Endothelial cell of umbilical vein (primary cell): ENCODE measurements around the gene B3GNT3. TPM values are rescaled to one million over a fixed set of nuclear protein-coding genes. Genes with fewer than 3 reads are reported as not detected.

Experiments used
- BruUV-seq: library from RNA; stranded (reverse); fragments of 400-500 nt; replicated peaks from 2 replicates; lab custom pipeline; 2021; lab: Mats Ljungman, UMichigan
- CTCF ChIA-PET: fragments of 300-600, 350-600 bp; sonication (Branson Sonifier 250); formaldehyde crosslinking; loops from one replicate; lab custom pipeline; 2021; ENCODE audit warnings: antibody characterized with exemption, inconsistent platforms; lab: Charles Lee
- POLR2A ChIA-PET: fragments of 300-600, 350-600 bp; sonication (Branson Sonifier 250); formaldehyde crosslinking; loops from one replicate; lab custom pipeline; 2021; ENCODE audit warnings: antibody characterized with exemption, inconsistent platforms; lab: Charles Lee
- DNase-seq: peaks from one replicate; pipeline ENCODE4 v3.0.0-alpha.2; 2011; ENCODE audit warnings: low read depth, low spot score
- FAIRE-seq: peaks from 2 replicates; lab custom pipeline; 2011; peaks lifted over from hg19 to GRCh38; lab: Jason Lieb, UNC
- H2AFZ ChIP-seq: 2 replicates; pipeline ENCODE4 v1.6.0; 2012; ENCODE audit warnings: low read depth, low read length, control low read depth, inconsistent platforms
- H3K27ac ChIP-seq: 2 replicates; pipeline ENCODE4 v1.5.1; 2011; ENCODE audit warnings: low read depth, mild to moderate bottlenecking, control low read depth, low read length, moderate library complexity; ENCODE audit not compliant: insufficient read depth
- H3K27me3 ChIP-seq, 2 experiments: 2 replicates each; pipeline versions ENCODE4 v1.6.0 to v1.6.1; 2011; ENCODE audit warnings: low read length in 2 of 2, mixed read lengths in 1 of 2; ENCODE audit not compliant: control insufficient read depth in 2 of 2, insufficient read depth in 2 of 2
- H3K36me3 ChIP-seq, 2 experiments: 2 replicates in 1 of 2; 3 replicates in 1 of 2; pipeline ENCODE4 v1.5.1; 2011; ENCODE audit warnings: low read length in 2 of 2, mild to moderate bottlenecking in 1 of 2, moderate library complexity in 1 of 2; ENCODE audit not compliant: control insufficient read depth in 2 of 2, insufficient read depth in 2 of 2; ENCODE audit errors: extremely low read depth in 1 of 2
- H3K4me1 ChIP-seq: 3 replicates; pipeline ENCODE4 v1.5.1; 2011; ENCODE audit warnings: mild to moderate bottlenecking, low read length; ENCODE audit not compliant: control insufficient read depth, insufficient read depth; ENCODE audit errors: extremely low read depth
- H3K4me2 ChIP-seq: 2 replicates; pipeline ENCODE4 v1.6.1; 2011; ENCODE audit warnings: low read length, control low read depth, mixed read lengths; ENCODE audit not compliant: insufficient read depth
- H3K4me3 ChIP-seq, 3 experiments: fragments of 200-600 bp in 1 of 3; sonication (generic), shearing (Covaris generic) in 1 of 3; replicated peaks in 1 of 3; 2 replicates each; pipeline ENCODE4 v1.5.1; 2011 to 2016; ENCODE audit warnings: control low read depth in 3 of 3, low read length in 3 of 3, mild to moderate bottlenecking in 2 of 3, inconsistent platforms in 1 of 3, low read depth in 1 of 3, moderate library complexity in 1 of 3; ENCODE audit not compliant: insufficient read depth in 1 of 3
- H3K79me2 ChIP-seq: 2 replicates; pipeline ENCODE4 v1.6.0; 2012; ENCODE audit warnings: low read length, inconsistent platforms; ENCODE audit not compliant: control insufficient read depth, insufficient read depth
- H3K9ac ChIP-seq: replicated peaks from 2 replicates; pipeline ENCODE3; 2011; ENCODE audit warnings: low read length, control low read depth; ENCODE audit not compliant: insufficient read depth; ENCODE audit errors: extremely low read depth
- H3K9me1 ChIP-seq: replicated peaks from 3 replicates; pipeline ENCODE4 v1.6.0; 2011; ENCODE audit warnings: mild to moderate bottlenecking, low read length; ENCODE audit not compliant: control insufficient read depth, insufficient read depth; ENCODE audit errors: extremely low read depth
- H3K9me3 ChIP-seq: replicated peaks from 2 replicates; pipeline ENCODE4 v1.5.1; 2012; ENCODE audit warnings: low read length, inconsistent platforms; ENCODE audit not compliant: control insufficient read depth, insufficient read depth
- H4K20me1 ChIP-seq: replicated peaks from 2 replicates; pipeline ENCODE3; 2011; ENCODE audit warnings: mild to moderate bottlenecking, low read length; ENCODE audit not compliant: control insufficient read depth, insufficient read depth; ENCODE audit errors: extremely low read depth
- EZH2 ChIP-seq: IDR thresholded peaks from 2 replicates; pipeline ENCODE4 v1.6.1; 2012; ENCODE audit warnings: borderline replicate concordance, low read depth, mild to moderate bottlenecking, moderate library complexity, low read length, inconsistent platforms; ENCODE audit not compliant: severe bottlenecking
- FOS ChIP-seq: IDR thresholded peaks from 2 replicates; pipeline ENCODE4 v1.6.1; 2011; ENCODE audit warnings: mild to moderate bottlenecking, low read length, moderate library complexity, borderline replicate concordance; ENCODE audit not compliant: insufficient read depth
- GATA2 ChIP-seq: IDR thresholded peaks from 2 replicates; pipeline ENCODE4 v1.7.0; 2011; ENCODE audit warnings: low read depth, mild to moderate bottlenecking, moderate library complexity, mixed read lengths, low read length; ENCODE audit not compliant: insufficient read length, insufficient read depth
- JUN ChIP-seq: IDR thresholded peaks from 2 replicates; pipeline ENCODE4 v1.6.1; 2011; ENCODE audit warnings: borderline replicate concordance, low read depth; ENCODE audit not compliant: insufficient read length, insufficient read depth
- MYC ChIP-seq: IDR thresholded peaks from one replicate; pipeline ENCODE4 v1.6.1; 2011; ENCODE audit warnings: mild to moderate bottlenecking, low read depth, low read length
- POLR2A ChIP-seq: IDR thresholded peaks from 2 replicates; pipeline ENCODE4 v1.6.1; 2012; ENCODE audit warnings: low read depth, mild to moderate bottlenecking, control low read depth, low read length
- POLR2AphosphoS5 ChIP-seq: IDR thresholded peaks from 2 replicates; pipeline ENCODE4 v1.6.1; 2012; ENCODE audit warnings: low read depth, mild to moderate bottlenecking, control low read depth, low read length, moderate library complexity; ENCODE audit not compliant: insufficient read depth
- dilution Hi-C: fragments of 300-500 bp; cut with MboI; formaldehyde crosslinking; loops from one replicate; pipeline ENCODE4 v1.15.0; 2019; ENCODE audit warnings: low sequenced_read_pairs; ENCODE audit not compliant: extremely low pct_ligation_motif_present
- intact Hi-C: fragments of 100-400 bp; cut with micrococcal nuclease; formaldehyde crosslinking; loops from one replicate; pipeline ENCODE4 v1.10.0; 2022
- polyA plus RNA-seq, 4 experiments: library from polyadenylated mRNA; depleted of rRNA in 3 of 4; stranded (reverse) in 3 of 4; unstranded in 1 of 4; fragments of >200 nt; gene quantifications; 2 replicates each; pipeline versions ENCODE4 v1.2.1 to v1.2.3, GENCODE V29; 2011 to 2012; ENCODE audit warnings: missing spikeins in 1 of 4
- total RNA-seq: library from RNA; stranded (reverse); gene quantifications from 2 replicates; pipeline ENCODE4 v1.2.3, GENCODE V29; 2021
- TF ChIP-seq, protein P1 (sequence below): IDR thresholded peaks from 2 replicates; pipeline ENCODE4 v1.6.1; 2011; ENCODE audit not compliant: insufficient read depth, insufficient read length
- TF ChIP-seq, protein P2 (sequence below), 2 donors: IDR thresholded peaks; 1 replicate in 1 of 2; 2 replicates in 1 of 2; pipeline ENCODE4 v1.5.1; 2011; ENCODE audit warnings: low read length in 2 of 2, mild to moderate bottlenecking in 2 of 2, moderate library complexity in 2 of 2, control low read depth in 1 of 2, inconsistent platforms in 1 of 2, low read depth in 1 of 2; ENCODE audit not compliant: insufficient read depth in 1 of 2; ENCODE audit errors: extremely low read depth in 1 of 2

The B3GNT3 gene
- total and polyA plus RNA-seq, 2 donors (not counting 3 experiments of a cell fraction or from before 2014, with no cell fraction given): 0.10 TPM; not detected in 1

DNA sequence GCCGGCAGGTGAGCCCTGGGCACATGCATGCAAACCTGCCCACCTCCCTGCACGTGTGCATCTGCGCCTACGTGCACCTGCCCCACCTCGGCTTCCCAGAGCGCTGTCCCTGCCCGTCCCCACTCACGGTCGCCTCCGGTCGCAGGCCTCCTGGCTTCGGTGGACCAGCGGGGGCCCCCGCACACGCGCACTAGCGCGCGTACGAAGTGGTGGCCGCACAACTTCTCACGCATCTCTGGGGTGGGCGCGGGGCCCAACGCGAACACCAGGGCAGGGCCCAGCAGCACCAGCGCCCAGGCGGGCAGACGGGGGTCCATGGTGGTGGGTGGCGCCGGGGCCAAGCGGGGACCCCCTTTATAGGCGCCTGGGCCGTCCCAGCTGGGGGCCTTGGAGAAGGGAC, 26.3 kb downstream of the B3GNT3 start, which contains the start of gene INSL3:
TSS of gene INSL3 (minus strand) at position 330 of the 400 bp plus-strand sequence. CDS start at position 317, 13 bp downstream.
- Histone ChIP-seq H3K27ac (no peak within 1 kb of the TSS), H2AFZ (no peak within 1 kb of the TSS), H3K9me3 (no peaks in the 10 kb centered on the region), H3K4me3 (no peak within 1 kb of the TSS), H3K79me2 (no peaks in the 10 kb centered on the region), H4K20me1 (no peaks in the 10 kb centered on the region), H3K9ac (no peak within 1 kb of the TSS), H3K27me3 (no peaks in the 10 kb centered on the region), H3K4me2 (no peak within 1 kb of the TSS), H3K9me1 (no peaks in the 10 kb centered on the region), H3K36me3 (no peaks in the 10 kb centered on the region), H3K4me1 (no peaks in the 10 kb centered on the region)
- intact Hi-C loops: no loop called here
- BruUV-seq: no TSS peak
- POLR2A ChIA-PET: no interaction called here
- TF ChIP-seq POLR2AphosphoS5 (no peak), FOS (no peak), POLR2A (no peak), JUN (no peak)
- TF ChIP-seq, protein P1, sequence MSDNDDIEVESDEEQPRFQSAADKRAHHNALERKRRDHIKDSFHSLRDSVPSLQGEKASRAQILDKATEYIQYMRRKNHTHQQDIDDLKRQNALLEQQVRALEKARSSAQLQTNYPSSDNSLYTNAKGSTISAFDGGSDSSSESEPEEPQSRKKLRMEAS: no peak
- CTCF ChIA-PET: no interaction called here
- no peak for FAIRE-seq
- dilution Hi-C loops: no loop called here
- DNase-seq: no peak

DNA sequence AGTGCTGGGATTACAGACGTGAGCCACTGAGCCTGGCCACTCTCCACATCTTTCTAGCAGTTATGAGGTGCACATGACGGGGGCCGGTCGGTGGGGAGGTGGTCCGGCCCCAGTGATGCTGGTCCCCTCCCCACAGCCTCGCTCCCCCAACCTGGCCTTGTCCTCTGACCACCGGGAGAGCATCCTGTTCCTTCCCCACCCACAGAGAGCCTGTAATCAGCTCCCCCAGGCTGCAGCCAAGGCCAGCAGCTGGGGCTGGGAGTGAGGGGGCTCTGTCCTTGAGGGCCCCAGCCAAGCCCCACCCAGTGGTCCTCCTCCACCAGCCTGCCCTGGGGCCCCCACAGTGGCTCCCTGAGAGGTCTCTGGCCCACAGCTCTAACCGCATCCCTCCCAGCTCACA, 29.4 kb downstream of the B3GNT3 start:
- Histone ChIP-seq H3K4me1 (peaks cover 3% of the 10 kb centered on the region), H3K4me2 (no peak overlapping the region), H4K20me1 (no peaks in the 10 kb centered on the region), H3K4me3 (no peak overlapping the region), H2AFZ (no peak overlapping the region), H3K36me3 (no peaks in the 10 kb centered on the region), H3K27ac (no peak overlapping the region), H3K9me1 (no peaks in the 10 kb centered on the region), H3K9ac (no peak overlapping the region), H3K27me3 (no peaks in the 10 kb centered on the region), H3K79me2 (no peaks in the 10 kb centered on the region), H3K9me3 (no peaks in the 10 kb centered on the region)
- FAIRE-seq (no peak), DNase-seq (no peak)
- BruUV-seq: no TSS peak
- intact Hi-C loops: no loop called here
- CTCF ChIA-PET: interaction anchor here (0.8 to 1.7 kb wide), 2 partner anchors 20 to 31 kb away, joined by 4 to 5 read pairs; no protein-coding TSS in a partner anchor
- POLR2A ChIA-PET: no interaction called here
- dilution Hi-C loops: no loop called here
- TF ChIP-seq POLR2AphosphoS5 (no peak), EZH2 (no peak), POLR2A (no peak), FOS (no peak), JUN (no peak), MYC (no peak), GATA2 (no peak)
- TF ChIP-seq, protein P1: no peak
- TF ChIP-seq, protein P2, sequence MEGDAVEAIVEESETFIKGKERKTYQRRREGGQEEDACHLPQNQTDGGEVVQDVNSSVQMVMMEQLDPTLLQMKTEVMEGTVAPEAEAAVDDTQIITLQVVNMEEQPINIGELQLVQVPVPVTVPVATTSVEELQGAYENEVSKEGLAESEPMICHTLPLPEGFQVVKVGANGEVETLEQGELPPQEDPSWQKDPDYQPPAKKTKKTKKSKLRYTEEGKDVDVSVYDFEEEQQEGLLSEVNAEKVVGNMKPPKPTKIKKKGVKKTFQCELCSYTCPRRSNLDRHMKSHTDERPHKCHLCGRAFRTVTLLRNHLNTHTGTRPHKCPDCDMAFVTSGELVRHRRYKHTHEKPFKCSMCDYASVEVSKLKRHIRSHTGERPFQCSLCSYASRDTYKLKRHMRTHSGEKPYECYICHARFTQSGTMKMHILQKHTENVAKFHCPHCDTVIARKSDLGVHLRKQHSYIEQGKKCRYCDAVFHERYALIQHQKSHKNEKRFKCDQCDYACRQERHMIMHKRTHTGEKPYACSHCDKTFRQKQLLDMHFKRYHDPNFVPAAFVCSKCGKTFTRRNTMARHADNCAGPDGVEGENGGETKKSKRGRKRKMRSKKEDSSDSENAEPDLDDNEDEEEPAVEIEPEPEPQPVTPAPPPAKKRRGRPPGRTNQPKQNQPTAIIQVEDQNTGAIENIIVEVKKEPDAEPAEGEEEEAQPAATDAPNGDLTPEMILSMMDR (IDR thresholded peaks at IDR 0.05; ENCODE audit: extremely low read depth in 1 of 2, insufficient read depth in 1 of 2, low read depth in 1 of 2, low read length in 2 of 2): no peak
